Epidermal melanocyte (primary cell): Measurements from ENCODE around the gene NOTO.

Source experiments
- DNase-seq: peaks from one replicate; pipeline ENCODE4 v3.0.0; 2011; ENCODE audit warnings: low spot score; ENCODE audit not compliant: insufficient read length

NOTO gene

GRCh38 chr2:73257425-73258125 is 55.2 kb downstream of the NOTO start:
- no peak for DNase-seq

DNA sequence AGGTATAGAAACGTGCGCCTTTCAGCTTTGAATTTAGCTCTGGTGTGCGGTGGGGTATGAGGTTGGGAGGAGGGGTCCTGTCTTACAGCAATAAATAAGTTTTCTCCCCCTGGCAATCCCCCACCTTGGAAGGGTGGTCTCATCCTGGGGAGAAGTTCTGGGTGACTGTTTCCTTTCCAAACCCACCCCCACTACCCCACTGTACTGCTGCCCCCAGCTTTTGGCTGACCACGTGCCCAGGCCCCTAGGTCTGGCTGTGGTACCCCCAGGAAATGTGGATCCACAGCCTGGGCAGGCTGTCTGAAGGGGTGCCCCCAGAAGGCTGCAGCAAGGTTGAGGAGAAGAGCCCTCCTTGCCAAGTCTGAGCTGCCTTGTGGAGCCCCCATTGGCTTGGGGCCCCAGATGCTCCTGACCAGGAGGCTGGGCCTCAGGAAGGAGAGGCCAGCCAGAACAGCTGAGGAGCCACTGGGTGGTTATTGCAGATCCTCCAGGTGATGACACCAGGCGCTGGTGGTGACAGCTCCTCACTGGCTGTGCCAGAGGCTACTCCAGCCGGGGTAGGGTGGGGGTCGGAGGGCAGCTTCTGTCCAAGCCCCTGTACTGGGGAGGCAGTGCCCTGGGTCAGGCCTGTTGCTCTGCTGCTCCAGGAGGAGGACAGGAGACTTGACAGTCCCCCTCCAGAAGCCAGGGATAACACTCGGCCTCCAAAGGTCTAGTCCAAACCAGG is 56.0 kb downstream of the NOTO start:
- no peak for DNase-seq

DNA sequence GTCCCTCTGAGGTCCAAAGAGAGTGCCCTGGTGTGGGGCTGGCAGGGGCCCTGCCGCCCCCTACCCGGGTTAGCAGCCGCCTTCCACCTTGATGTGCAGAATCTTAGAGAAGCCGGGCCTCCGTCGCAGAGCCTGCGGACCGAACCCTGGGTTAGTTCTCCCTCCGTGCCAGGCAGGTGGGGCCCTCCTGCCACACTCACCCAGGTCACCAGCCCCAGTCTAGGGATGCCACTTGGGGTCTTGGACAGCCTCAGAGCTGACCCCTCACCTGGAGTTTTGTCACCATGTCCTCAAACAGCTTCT is 56.5 kb downstream of the NOTO start:
- DNase-seq = no peak

- DNase-seq = no peak
Observed at GRCh38 chr2:73259276-73259675, 56.9 kb downstream of the NOTO start.

GRCh38 chr2:73259704-73260337 is 57.4 kb downstream of the NOTO start:
- DNase-seq = no peak

GRCh38 chr2:73260338-73260984 is 58.1 kb downstream of the NOTO start:
- peak; percentile 57 for DNase-seq
